ENCODE results near the gene IGDCC3. TPM values are rescaled to one million over a fixed set of nuclear protein-coding genes. Genes with fewer than 3 reads are reported as not detected.

IGDCC3 gene
- polyA plus RNA-seq, 3 donors from 2014 or later, result not detected

- Mint-ChIP-seq H3K4me1 (no peaks in the 10 kb centered on the region), H3K27me3 (ENCODE audit: low read depth in 3 of 3) (peaks cover 4 to 5% (median 4%) of the 10 kb centered on the region in 3 donors), H3K27ac (no peak overlapping the region), H3K36me3 (no peaks in the 10 kb centered on the region), H3K4me3 (no peak overlapping the region), H3K9me3 (no peaks in the 10 kb centered on the region)
- DNase-seq, result no peak
These were observed 35.4 kb upstream of the IGDCC3 start for GRCh38 chr15:65413051-65413759.

GRCh38 chr15:65412556-65412955 is 34.8 kb upstream of the IGDCC3 start:
- H3K4me3 Mint-ChIP-seq, result no peak overlapping the region
- H3K9me3 Mint-ChIP-seq, result no peaks in the 10 kb centered on the region
- no peak for DNase-seq
- H3K36me3 Mint-ChIP-seq, result no peaks in the 10 kb centered on the region
- H3K27me3 Mint-ChIP-seq (ENCODE audit: low read depth in 3 of 3), result peaks cover 2 to 5% (median 4%) of the 10 kb centered on the region in 3 donors
- H3K4me1 Mint-ChIP-seq, result no peaks in the 10 kb centered on the region
- H3K27ac Mint-ChIP-seq, result no peak overlapping the region

- H3K36me3 Mint-ChIP-seq, result no peaks in the 10 kb centered on the region
- H3K27me3 Mint-ChIP-seq (ENCODE audit: low read depth in 3 of 3), result peaks cover 0 to 4% (median 2%) of the 10 kb centered on the region in 3 donors
- no peak overlapping the region for H3K4me3 Mint-ChIP-seq
- no peak overlapping the region for H3K27ac Mint-ChIP-seq
- DNase-seq, result no peak
- H3K9me3 Mint-ChIP-seq, result no peaks in the 10 kb centered on the region
- H3K4me1 Mint-ChIP-seq, result no peaks in the 10 kb centered on the region
These were observed 33.8 kb upstream of the IGDCC3 start for GRCh38 chr15:65411465-65412071.

- H3K27me3 Mint-ChIP-seq (ENCODE audit: low read depth in 3 of 3), result peaks cover 0 to 5% (median 2%) of the 10 kb centered on the region in 3 donors
These were observed 33.2 kb upstream of the IGDCC3 start for GRCh38 chr15:65410972-65411371.

GRCh38 chr15:65410036-65410435 is 32.2 kb upstream of the IGDCC3 start:
- Mint-ChIP-seq H3K27me3 (ENCODE audit: low read depth in 3 of 3) (peaks cover 0 to 5% (median 2%) of the 10 kb centered on the region in 3 donors), H3K4me1 (no peaks in the 10 kb centered on the region), H3K4me3 (no peak overlapping the region), H3K27ac (no peak overlapping the region), H3K9me3 (no peaks in the 10 kb centered on the region), H3K36me3 (no peaks in the 10 kb centered on the region)
- no peak for DNase-seq

More at GRCh38 chr15:65410972-65411371, 33.2 kb upstream of the IGDCC3 start:
- no peak for DNase-seq
- H3K27ac Mint-ChIP-seq, result no peak overlapping the region
- H3K36me3 Mint-ChIP-seq, result no peaks in the 10 kb centered on the region
- no peaks in the 10 kb centered on the region for H3K9me3 Mint-ChIP-seq
- no peaks in the 10 kb centered on the region for H3K4me1 Mint-ChIP-seq
- no peak overlapping the region for H3K4me3 Mint-ChIP-seq

GRCh38 chr15:65409036-65409631 is 31.3 kb upstream of the IGDCC3 start:
- Mint-ChIP-seq H3K27me3 (ENCODE audit: low read depth in 3 of 3) (peaks cover 0 to 3% (median 2%) of the 10 kb centered on the region in 3 donors), H3K9me3 (no peaks in the 10 kb centered on the region), H3K4me1 (no peaks in the 10 kb centered on the region), H3K4me3 (no peak overlapping the region), H3K27ac (no peak overlapping the region), H3K36me3 (no peaks in the 10 kb centered on the region)
- no peak for DNase-seq

GRCh38 chr15:65408324-65409035 is 30.7 kb upstream of the IGDCC3 start:
- no peak overlapping the region for H3K27ac Mint-ChIP-seq
- H3K4me1 Mint-ChIP-seq, result no peaks in the 10 kb centered on the region
- H3K4me3 Mint-ChIP-seq, result no peak overlapping the region
- no peaks in the 10 kb centered on the region for H3K9me3 Mint-ChIP-seq
- DNase-seq, result no peak
- no peaks in the 10 kb centered on the region for H3K36me3 Mint-ChIP-seq
- peaks cover 0 to 3% (median 2%) of the 10 kb centered on the region in 3 donors for H3K27me3 Mint-ChIP-seq (ENCODE audit: low read depth in 3 of 3)

- H3K27ac Mint-ChIP-seq, result no peak overlapping the region
- H3K27me3 Mint-ChIP-seq (ENCODE audit: low read depth in 3 of 3), result peaks cover 0 to 4% (median 4%) of the 10 kb centered on the region in 3 donors
- H3K4me1 Mint-ChIP-seq, result no peaks in the 10 kb centered on the region
- no peak overlapping the region for H3K4me3 Mint-ChIP-seq
- no peaks in the 10 kb centered on the region for H3K36me3 Mint-ChIP-seq
- no peak for DNase-seq
- H3K9me3 Mint-ChIP-seq, result no peaks in the 10 kb centered on the region
These were observed 28.7 kb upstream of the IGDCC3 start for GRCh38 chr15:65406424-65407000.

- peaks cover 0 to 4% (median 4%) of the 10 kb centered on the region in 3 donors for H3K27me3 Mint-ChIP-seq (ENCODE audit: low read depth in 3 of 3)
- DNase-seq, result no peak
- H3K27ac Mint-ChIP-seq, result no peak overlapping the region
- H3K4me3 Mint-ChIP-seq, result no peak overlapping the region
- no peaks in the 10 kb centered on the region for H3K4me1 Mint-ChIP-seq
- H3K36me3 Mint-ChIP-seq, result no peaks in the 10 kb centered on the region
- H3K9me3 Mint-ChIP-seq, result no peaks in the 10 kb centered on the region
These were observed 28.1 kb upstream of the IGDCC3 start for GRCh38 chr15:65405791-65406423.

GRCh38 chr15:65404186-65404872 is 26.5 kb upstream of the IGDCC3 start:
- H3K4me1 Mint-ChIP-seq, result no peaks in the 10 kb centered on the region

GRCh38 chr15:65402961-65403360 is 25.2 kb upstream of the IGDCC3 start:
- H3K4me1 Mint-ChIP-seq, result no peaks in the 10 kb centered on the region
- H3K9me3 Mint-ChIP-seq, result no peaks in the 10 kb centered on the region
- no peak overlapping the region for H3K27ac Mint-ChIP-seq
- H3K36me3 Mint-ChIP-seq, result no peaks in the 10 kb centered on the region
- H3K4me3 Mint-ChIP-seq, result no peak overlapping the region
- peaks cover 4 to 14% (median 7%) of the 10 kb centered on the region in 3 donors for H3K27me3 Mint-ChIP-seq (ENCODE audit: low read depth in 3 of 3)
- no peak for DNase-seq

More at GRCh38 chr15:65404186-65404872, 26.5 kb upstream of the IGDCC3 start:
- peaks cover 2 to 11% (median 8%) of the 10 kb centered on the region in 3 donors for H3K27me3 Mint-ChIP-seq (ENCODE audit: low read depth in 3 of 3)
- no peaks in the 10 kb centered on the region for H3K36me3 Mint-ChIP-seq
- no peak overlapping the region for H3K4me3 Mint-ChIP-seq
- DNase-seq, result no peak
- H3K27ac Mint-ChIP-seq, result no peak overlapping the region
- H3K9me3 Mint-ChIP-seq, result no peaks in the 10 kb centered on the region

GRCh38 chr15:65401611-65402240 is 23.9 kb upstream of the IGDCC3 start:
- H3K9me3 Mint-ChIP-seq, result no peaks in the 10 kb centered on the region
- H3K27me3 Mint-ChIP-seq (ENCODE audit: low read depth in 3 of 3), result peaks cover 9 to 19% (median 9%) of the 10 kb centered on the region in 3 donors

More at GRCh38 chr15:65401611-65402240, 23.9 kb upstream of the IGDCC3 start:
- no peak overlapping the region for H3K27ac Mint-ChIP-seq
- H3K4me1 Mint-ChIP-seq, result peaks cover 0 to 1% of the 10 kb centered on the region in 2 donors
- DNase-seq, result no peak
- H3K4me3 Mint-ChIP-seq, result no peak overlapping the region
- H3K36me3 Mint-ChIP-seq, result no peaks in the 10 kb centered on the region

Data from immature natural killer cell (primary cell).